Kidney epithelial cell (primary cell): ENCODE data around the gene HNF4A. TPM values are rescaled to one million over a fixed set of nuclear protein-coding genes. Genes with fewer than 3 reads are reported as not detected.

Source experiments
- DNase-seq: peaks from one replicate; pipeline ENCODE4 v3.0.0-alpha.2; 2010; ENCODE audit warnings: low read depth
- H3K27me3 ChIP-seq: 2 replicates; pipeline ENCODE4 v1.6.0; 2011; ENCODE audit warnings: low read length; ENCODE audit not compliant: control insufficient read depth, insufficient read depth
- H3K36me3 ChIP-seq: 2 replicates; pipeline ENCODE4 v1.5.1; 2011; ENCODE audit warnings: low read length; ENCODE audit not compliant: control insufficient read depth, insufficient read depth
- H3K4me3 ChIP-seq: 2 replicates; pipeline ENCODE4 v1.5.1; 2011; ENCODE audit warnings: low read depth, mild to moderate bottlenecking, control low read depth, low read length
- total RNA-seq: library from RNA; depleted of rRNA; stranded (reverse); fragments of >200 nt; gene quantifications from 2 replicates; pipeline ENCODE4 v1.2.3, GENCODE V29; 2015
- TF ChIP-seq, protein P1 (sequence below): IDR thresholded peaks from 2 replicates; pipeline ENCODE4 v1.5.1; 2011; ENCODE audit warnings: mild to moderate bottlenecking, moderate library complexity, low read length, control low read depth, inconsistent platforms; ENCODE audit not compliant: insufficient read depth, poor library complexity, severe bottlenecking

The HNF4A gene
- total RNA-seq, 1 donor from 2014 or later: not detected

DNA sequence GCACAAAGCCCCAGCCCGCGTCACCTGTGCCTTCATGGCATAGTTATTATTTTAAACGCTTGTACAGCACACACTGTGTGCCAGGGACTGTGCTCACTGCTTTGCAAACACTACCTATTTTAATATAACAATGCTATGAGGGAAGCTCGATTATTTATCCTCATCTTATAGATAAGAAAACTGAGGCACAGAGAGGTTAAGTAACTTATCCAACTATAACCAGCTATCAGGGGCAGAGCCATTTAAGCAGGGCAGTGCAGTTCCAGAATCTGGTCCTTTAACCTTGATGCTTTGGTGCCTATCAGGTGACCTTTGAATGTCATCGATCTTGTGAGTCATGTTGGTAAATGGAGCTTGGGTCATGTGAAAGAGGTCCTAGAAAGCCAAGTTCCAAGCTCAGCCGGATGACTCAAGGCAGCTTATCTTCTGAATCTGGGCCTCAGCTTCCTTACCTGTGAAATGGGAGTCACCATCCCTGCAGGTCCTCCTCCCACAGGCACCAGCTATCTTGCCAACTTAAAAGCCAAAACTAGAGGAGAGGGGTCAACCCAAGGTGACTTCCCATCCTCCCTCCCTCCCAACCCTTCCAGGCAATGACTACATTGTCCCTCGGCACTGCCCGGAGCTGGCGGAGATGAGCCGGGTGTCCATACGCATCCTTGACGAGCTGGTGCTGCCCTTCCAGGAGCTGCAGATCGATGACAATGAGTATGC lies 63.8 kb downstream of the HNF4A start:
- H3K36me3 ChIP-seq: no peaks in the 10 kb centered on the region
- peaks cover 3% of the 10 kb centered on the region for H3K27me3 ChIP-seq
- H3K4me3 ChIP-seq: no peak overlapping the region
- TF ChIP-seq, protein P1, sequence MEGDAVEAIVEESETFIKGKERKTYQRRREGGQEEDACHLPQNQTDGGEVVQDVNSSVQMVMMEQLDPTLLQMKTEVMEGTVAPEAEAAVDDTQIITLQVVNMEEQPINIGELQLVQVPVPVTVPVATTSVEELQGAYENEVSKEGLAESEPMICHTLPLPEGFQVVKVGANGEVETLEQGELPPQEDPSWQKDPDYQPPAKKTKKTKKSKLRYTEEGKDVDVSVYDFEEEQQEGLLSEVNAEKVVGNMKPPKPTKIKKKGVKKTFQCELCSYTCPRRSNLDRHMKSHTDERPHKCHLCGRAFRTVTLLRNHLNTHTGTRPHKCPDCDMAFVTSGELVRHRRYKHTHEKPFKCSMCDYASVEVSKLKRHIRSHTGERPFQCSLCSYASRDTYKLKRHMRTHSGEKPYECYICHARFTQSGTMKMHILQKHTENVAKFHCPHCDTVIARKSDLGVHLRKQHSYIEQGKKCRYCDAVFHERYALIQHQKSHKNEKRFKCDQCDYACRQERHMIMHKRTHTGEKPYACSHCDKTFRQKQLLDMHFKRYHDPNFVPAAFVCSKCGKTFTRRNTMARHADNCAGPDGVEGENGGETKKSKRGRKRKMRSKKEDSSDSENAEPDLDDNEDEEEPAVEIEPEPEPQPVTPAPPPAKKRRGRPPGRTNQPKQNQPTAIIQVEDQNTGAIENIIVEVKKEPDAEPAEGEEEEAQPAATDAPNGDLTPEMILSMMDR: no peak
- no peak for DNase-seq

DNA sequence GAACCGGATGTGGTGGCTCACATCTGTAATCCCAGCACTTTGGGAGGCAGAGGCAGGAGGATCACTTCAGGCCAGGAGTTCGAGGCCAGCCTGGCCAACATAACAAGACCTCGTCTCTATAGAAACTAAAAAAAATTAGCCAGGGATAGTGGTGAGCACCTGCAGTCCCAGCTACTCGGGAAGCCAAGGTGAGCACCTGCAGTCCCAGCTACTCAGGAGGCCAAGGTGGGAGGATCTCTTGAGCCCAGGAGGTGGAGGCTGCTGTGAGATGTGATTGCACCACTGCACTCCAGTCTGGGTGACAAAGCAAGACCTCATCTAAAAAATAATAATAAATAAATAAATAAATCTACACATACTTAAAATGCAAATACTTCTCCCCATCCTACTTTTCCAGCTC lies 65.0 kb downstream of the HNF4A start:
- no peak overlapping the region for H3K4me3 ChIP-seq
- no peaks in the 10 kb centered on the region for H3K27me3 ChIP-seq
- H3K36me3 ChIP-seq: no peaks in the 10 kb centered on the region
- no peak for DNase-seq
- TF ChIP-seq, protein P1: no peak

DNA sequence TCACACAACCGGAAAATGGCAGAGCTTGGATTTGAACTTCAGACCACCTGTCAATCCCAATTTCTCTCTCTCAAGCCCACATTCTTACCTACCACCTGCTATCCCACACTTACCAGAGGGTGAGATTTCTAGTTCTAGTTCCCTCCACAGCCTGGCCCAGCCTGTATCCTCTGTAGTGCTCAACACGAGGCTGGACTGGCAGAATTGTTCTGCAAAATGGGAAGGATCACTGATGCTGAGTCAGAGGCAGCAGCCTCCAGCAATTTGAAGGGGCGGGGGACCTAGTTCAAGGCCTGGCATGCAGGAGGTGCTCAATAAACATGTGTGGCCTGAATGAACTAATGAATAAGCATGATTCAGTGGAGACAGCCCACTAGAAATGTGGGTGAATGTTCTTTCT lies 66.6 kb downstream of the HNF4A start:
- no peak for DNase-seq
- no peaks in the 10 kb centered on the region for H3K36me3 ChIP-seq
- no peaks in the 10 kb centered on the region for H3K27me3 ChIP-seq
- no peak overlapping the region for H3K4me3 ChIP-seq
- TF ChIP-seq, protein P1: no peak

DNA sequence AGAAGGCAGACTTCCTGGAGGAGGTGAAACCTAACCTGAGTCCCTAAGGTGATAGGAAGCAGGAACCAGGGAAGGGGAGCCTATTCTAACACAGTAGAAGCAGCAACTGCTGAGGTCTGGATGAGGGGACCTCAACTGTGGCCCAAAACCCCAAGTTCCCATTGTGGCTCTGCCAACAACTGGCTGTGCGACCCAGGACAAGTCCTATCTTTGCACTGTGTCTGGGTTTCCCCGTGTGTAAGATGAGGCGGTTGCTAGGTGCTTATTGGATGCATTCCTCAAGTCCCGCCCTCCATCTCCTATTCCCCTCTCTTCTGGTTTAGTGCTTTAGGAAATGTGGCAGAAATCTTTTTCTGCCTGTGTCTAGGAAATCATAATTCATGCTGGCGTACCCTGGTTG lies 68.0 kb downstream of the HNF4A start:
- no peaks in the 10 kb centered on the region for H3K27me3 ChIP-seq
- no peaks in the 10 kb centered on the region for H3K36me3 ChIP-seq
- H3K4me3 ChIP-seq: no peak overlapping the region
- DNase-seq: no peak
- TF ChIP-seq, protein P1: no peak

DNA sequence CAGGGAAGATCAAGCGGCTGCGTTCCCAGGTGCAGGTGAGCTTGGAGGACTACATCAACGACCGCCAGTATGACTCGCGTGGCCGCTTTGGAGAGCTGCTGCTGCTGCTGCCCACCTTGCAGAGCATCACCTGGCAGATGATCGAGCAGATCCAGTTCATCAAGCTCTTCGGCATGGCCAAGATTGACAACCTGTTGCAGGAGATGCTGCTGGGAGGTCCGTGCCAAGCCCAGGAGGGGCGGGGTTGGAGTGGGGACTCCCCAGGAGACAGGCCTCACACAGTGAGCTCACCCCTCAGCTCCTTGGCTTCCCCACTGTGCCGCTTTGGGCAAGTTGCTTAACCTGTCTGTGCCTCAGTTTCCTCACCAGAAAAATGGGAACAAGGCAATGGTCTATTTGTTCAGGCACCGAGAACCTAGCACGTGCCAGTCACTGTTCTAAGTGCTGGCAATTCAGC lies 68.6 kb downstream of the HNF4A start:
- no peak for DNase-seq
- no peak overlapping the region for H3K4me3 ChIP-seq
- no peaks in the 10 kb centered on the region for H3K36me3 ChIP-seq
- H3K27me3 ChIP-seq: no peaks in the 10 kb centered on the region
- TF ChIP-seq, protein P1: no peak

DNA sequence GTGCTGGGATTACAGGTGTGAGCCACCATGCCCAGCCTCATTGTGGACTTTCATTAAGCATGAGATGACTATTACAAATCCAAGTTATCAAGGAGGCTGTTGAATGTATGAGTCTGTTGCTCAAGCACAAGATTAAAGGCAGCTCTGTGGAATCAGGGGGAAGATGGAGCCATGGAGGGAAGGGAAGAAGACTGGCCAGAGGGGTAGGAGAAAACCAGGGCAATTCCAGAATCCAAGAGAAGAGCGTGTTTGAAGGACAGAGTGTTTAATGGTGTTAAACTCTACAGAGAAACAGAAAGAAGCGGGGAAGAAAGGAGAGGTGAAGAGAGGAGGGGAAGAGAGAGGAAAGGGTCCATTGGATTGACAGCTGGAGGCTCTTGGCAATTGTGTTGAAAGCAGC lies 70.4 kb downstream of the HNF4A start:
- Histone ChIP-seq H3K36me3 (no peaks in the 10 kb centered on the region), H3K27me3 (no peaks in the 10 kb centered on the region), H3K4me3 (no peak overlapping the region)
- DNase-seq: no peak
- TF ChIP-seq, protein P1: no peak
